GM12891 (cell line): ENCODE measurements around the gene LRRN4.
"Not testable (repeated sequence)": the region's sequence is repeated elsewhere in the genome, so short reads cannot be mapped to it uniquely, and the experiment has no call there.

Source experiments
- DNase-seq: peaks from one replicate; pipeline ENCODE4 v3.0.0; 2011; ENCODE audit warnings: low spot score; ENCODE audit not compliant: insufficient read length
- FAIRE-seq: peaks from 2 replicates; lab custom pipeline; 2011; peaks lifted over from hg19 to GRCh38; lab: Jason Lieb, UNC
- PAX5 ChIP-seq: IDR thresholded peaks from 2 replicates; pipeline ENCODE4 v1.6.1; 2011; ENCODE audit warnings: low read length, moderate library complexity, mild to moderate bottlenecking; ENCODE audit not compliant: insufficient read depth, severe bottlenecking
- POLR2A ChIP-seq: IDR thresholded peaks from 2 replicates; pipeline ENCODE4 v1.6.1; 2011; ENCODE audit warnings: low read depth, low read length, control low read depth
- POLR2AphosphoS5 ChIP-seq: IDR thresholded peaks from 2 replicates; pipeline ENCODE4 v1.6.1; 2011; ENCODE audit warnings: low read depth, low read length, control low read depth
- POU2F2 ChIP-seq: IDR thresholded peaks from 2 replicates; pipeline ENCODE4 v1.6.1; 2011; ENCODE audit warnings: low read depth, mild to moderate bottlenecking, control low read depth, low read length, moderate library complexity
- SPI1 ChIP-seq: IDR thresholded peaks from 2 replicates; pipeline ENCODE4 v1.6.1; 2011; ENCODE audit warnings: low read depth, low read length, control low read depth
- TAF1 ChIP-seq: IDR thresholded peaks from 2 replicates; pipeline ENCODE4 v1.6.1; 2011; ENCODE audit warnings: low read depth, low read length, control low read depth

The LRRN4 gene

DNA sequence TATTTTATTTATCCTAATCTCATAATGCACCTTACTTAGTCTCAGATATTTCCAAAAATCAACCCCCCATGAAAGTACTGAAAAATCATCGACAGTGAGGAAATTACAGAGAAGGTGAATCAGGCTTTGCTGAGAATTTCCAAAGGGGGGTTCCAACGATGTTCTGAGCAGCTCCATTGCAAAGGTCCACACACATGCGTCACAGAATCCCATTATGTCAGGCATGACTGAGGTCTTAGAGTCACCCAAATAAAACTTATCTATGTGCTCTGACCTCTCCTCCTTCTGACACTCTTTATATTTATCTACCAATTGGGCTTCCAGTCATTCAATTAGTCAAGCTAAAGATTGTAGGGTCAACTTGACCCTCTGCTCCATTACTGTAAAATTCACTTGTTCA lies 12.7 kb upstream of the LRRN4 start:
- TF ChIP-seq POU2F2 (no peak), POLR2A (no peak), PAX5 (no peak), SPI1 (no peak), POLR2AphosphoS5 (no peak), TAF1 (no peak)
- FAIRE-seq: no peak
- DNase-seq: no peak

DNA sequence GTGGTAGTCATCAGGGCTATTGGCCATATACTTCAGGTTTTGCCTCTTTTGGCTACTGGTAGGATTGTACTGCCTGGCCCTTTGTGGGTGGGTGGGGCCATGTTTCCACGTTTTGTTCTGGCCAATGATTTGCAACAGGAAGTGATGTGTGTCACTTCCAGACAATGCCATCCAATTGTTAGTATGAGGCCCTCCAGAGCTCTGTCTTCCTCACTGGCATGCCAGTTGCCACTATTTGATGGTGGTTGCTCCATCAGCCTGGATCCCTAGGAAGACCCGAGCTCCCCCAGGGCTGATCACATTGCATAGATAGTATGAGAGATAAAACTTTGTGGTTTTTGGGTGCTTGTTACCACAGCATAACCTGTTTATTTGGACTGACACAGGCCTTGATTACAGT lies 7.7 kb upstream of the LRRN4 start:
- TF ChIP-seq TAF1: no peak
- no peak for TF ChIP-seq SPI1
- no peak for TF ChIP-seq POU2F2
- TF ChIP-seq POLR2A: no peak
- TF ChIP-seq POLR2AphosphoS5: no peak
- no peak for TF ChIP-seq PAX5
- DNase-seq: no peak
- FAIRE-seq: no peak

DNA sequence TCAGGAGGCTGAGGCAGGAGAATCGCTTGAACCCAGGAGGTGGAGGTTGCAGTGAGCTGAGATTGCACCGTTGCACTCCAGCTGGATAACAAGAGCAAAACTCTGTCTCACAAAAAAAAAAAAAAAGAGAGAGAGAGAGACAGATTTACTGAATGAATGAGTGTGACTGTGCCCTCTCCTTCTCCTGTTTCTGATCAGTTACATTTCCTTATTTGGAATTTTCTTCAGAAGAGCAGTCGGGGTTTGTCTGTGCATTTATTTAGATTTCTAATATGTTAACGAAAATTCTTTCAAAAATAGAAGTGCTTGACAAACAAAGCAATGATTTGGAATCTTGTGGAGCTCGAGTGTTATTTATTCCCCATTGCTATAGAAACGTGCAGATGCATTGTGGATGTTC lies 6.4 kb upstream of the LRRN4 start:
- DNase-seq: no peak
- TF ChIP-seq POLR2A: no peak
- no peak for TF ChIP-seq SPI1
- no peak for TF ChIP-seq POU2F2
- no peak for TF ChIP-seq PAX5
- TF ChIP-seq TAF1: no peak
- TF ChIP-seq POLR2AphosphoS5: no peak
- no peak for FAIRE-seq

DNA sequence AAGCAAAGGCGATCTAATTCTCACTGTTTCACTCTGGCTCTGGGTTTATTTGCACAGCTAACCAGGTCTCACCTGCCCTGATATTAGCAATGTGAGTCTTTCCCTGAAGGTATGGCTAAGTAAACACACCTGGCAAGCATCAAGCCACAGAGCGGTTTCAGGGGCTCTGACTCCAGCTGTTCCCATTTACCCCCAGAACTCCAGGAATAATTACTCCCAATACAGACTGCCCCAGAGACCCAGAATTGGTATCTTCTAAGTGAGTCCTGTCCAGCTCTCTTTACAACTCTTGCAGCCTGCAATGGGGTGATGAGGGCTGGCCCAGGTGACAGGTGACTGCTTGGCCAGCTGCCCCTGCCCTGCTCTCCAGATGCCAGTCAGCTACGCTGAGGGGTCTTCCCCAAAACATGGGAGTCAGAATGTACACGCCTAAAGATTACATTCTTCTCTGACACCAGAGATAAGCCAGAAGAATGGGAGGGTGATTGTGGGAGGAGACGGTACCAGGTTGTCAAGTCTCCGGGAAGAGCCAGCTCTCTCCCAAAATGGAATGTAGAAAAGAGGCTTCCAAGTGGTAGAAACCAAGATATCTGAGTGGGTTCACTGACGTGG lies 4.9 kb upstream of the LRRN4 start:
- TF ChIP-seq SPI1 (no peak), POLR2A (no peak), TAF1 (no peak), POLR2AphosphoS5 (no peak), PAX5 (no peak), POU2F2 (no peak)
- DNase-seq: no peak
- no peak for FAIRE-seq

DNA sequence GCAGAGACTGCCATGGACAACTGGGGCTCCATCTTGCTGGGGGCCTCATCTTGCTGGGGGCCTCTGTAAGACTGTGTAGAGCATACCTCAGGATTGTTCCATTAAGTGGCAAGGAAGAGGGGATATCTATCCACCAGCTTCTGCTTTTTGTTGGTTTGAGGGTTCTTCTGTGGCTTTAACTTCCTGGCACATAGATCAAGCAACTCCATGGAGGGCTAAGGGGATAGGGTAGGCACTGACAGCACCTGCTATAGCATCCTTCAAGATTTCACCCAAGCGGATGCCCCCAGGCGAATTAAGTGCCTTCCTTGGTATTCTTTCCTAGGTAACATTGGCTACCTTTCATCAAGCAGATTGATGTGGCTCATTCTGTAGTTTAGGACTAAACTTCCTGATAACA lies 3.8 kb upstream of the LRRN4 start:
- TF ChIP-seq SPI1: no peak
- TF ChIP-seq POU2F2: no peak
- TF ChIP-seq PAX5: no peak
- TF ChIP-seq POLR2A: no peak
- no peak for TF ChIP-seq TAF1
- TF ChIP-seq POLR2AphosphoS5: no peak
- DNase-seq (no peak), FAIRE-seq (no peak)

DNA sequence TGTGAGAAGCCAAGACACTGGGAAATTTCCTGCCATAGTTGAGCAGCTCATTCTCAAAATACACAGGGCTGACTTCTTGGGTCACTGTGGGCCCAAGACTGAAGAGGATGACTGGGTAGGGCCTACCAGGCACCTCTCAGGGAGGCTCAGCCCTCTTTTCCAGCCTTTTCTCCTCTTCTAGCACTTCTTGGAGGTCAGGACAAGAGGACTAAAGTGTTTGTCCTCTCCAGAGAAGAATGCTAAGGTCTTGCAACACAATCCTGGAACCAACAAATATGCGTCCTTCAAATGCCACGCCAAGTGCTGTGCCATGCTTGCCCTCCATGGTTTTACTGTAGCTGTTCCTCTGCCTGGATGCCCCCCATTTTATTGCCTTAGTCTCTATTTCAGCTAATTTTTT lies 3.3 kb upstream of the LRRN4 start:
- FAIRE-seq (no peak), DNase-seq (no peak)
- TF ChIP-seq POU2F2 (no peak), POLR2A (no peak), POLR2AphosphoS5 (no peak), SPI1 (no peak)

DNA sequence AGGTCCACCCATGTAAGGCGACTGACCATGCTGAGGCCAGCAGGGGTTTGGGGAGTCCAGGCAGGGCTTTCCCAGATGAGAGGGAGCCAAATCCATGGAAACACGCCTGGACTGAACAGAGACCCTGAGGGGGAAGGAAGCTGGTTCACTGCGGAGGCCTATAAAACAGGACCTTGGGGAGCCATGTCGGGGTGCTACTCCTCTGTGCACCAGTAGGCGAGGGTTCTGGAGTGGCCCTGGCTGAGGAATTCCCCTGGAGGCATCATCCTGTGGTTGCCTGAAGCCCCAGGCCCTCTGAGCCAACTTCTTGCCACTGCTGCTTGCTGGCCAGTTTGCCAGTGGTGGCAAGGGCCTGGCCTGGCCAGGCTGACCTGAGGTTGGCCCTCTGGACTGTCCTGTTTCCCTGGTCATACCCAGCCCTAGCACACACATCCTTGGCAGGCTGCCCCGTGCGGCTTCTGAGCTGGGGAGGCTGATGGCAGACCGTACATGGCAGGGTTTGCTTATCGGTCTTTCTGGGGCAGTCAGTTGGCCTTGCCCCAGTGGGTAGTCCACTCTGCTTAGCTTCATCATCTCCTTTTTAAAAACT lies 2.2 kb upstream of the LRRN4 start:
- no peak for TF ChIP-seq POLR2A
- TF ChIP-seq POU2F2: no peak
- no peak for DNase-seq
- FAIRE-seq: no peak

DNA sequence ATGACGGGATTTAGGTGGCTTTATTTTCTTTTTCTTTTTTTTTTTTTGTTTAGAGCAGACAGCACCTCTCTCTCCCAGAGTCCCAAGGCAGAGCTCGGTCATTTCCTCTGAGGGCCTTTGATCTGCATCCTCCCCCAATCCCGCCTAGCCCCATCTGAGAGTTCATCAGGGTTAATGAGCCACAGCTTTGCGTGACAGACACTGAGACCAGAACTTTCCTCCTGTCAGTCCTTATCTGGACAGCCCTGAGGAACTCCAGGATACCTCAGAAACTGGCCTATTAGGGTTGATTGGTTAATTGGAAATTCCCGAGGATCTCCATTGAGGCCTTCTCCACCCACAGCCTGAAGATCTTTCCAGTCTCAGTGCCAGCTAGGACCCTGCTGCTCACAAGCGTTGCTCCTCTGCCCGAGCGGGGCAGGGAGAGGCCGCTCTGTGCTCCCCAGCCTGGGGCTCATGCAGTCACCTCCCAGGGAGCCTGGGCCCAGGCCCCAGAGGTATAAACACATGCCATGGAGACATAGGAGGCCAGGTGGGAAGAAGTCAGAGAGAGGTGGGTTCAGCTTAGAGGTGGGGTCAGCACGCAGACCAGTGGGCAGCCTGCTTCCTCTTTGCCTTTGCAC lies 1.4 kb upstream of the LRRN4 start:
- DNase-seq (no peak), FAIRE-seq (no peak)
- TF ChIP-seq POLR2AphosphoS5 (no peak), PAX5 (no peak), SPI1 (no peak), POLR2A (no peak), TAF1 (no peak), POU2F2 (no peak)

DNA sequence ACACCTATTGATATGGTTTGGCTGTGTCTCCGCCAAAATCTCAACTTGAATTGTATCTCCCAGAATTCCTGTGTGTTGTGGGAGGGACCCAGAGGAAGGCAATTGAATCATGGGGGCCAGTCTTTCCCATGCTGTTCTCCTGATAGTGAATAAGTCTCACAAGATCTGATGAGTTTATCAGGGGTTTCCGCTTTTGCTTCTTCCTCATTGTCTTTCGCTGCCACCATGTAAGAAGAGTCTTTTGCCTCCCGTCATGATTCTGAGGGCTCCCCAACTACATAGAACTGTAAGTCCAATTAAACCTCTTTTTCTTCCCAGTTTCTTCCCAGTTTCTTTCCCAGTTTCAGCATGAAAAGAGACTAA lies 810 bp upstream of the LRRN4 start:
- not testable (repeated sequence) for FAIRE-seq, DNase-seq

DNA sequence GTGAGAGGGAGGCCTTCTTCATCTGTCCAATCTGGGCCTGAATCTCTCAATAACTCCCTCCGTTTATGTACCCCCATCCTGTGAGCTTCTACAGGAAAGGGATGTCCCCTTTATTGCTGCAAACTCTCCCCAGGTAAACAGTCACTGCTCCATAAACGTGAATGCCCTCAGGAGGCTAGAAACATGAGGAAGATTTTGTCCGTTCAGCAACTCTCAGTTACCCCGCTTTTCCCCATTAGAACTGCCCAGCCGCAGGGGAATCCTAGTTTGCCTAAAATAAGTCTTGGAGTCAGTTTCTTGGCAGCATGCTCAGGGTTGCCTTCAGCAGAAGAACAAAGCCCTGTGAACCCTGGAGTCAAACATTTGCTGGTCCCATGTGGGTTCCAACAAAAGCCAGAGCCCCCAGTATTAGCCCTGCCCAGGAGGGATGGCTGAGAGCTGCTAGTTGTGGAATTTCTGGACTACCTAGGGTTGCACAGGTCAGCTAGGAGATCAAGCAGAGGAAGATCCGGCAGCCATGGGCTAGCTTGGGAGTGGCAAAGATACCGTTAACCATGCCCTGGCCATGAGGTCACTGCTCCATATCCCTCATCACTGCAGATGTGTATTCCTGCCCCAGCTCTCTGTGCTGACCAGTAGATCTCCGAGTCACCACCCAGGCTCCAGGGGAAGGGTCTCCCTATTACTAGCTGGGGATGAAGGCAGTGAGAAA lies 640 bp downstream of the LRRN4 start:
- DNase-seq (no peak), FAIRE-seq (no peak)
- TF ChIP-seq PAX5: no peak
- no peak for TF ChIP-seq TAF1
- TF ChIP-seq POLR2A: no peak
- TF ChIP-seq POU2F2: no peak
- no peak for TF ChIP-seq POLR2AphosphoS5
- no peak for TF ChIP-seq SPI1
